Measurements from ENCODE around the gene XRCC6.
"Not testable (repeated sequence)": the region's sequence is repeated elsewhere in the genome, so short reads cannot be mapped to it uniquely, and the experiment has no call there.

The XRCC6 gene

GRCh38 chr22:41682033-41682807 is 61.1 kb downstream of the XRCC6 start:
- peak; percentile 89 for DNase-seq
- H3K4me3 ChIP-seq (ENCODE audit: low read length) = peak overlapping the region; percentile 78
- H3K36me3 ChIP-seq (ENCODE audit: control insufficient read depth, insufficient read depth, low read length) = peaks cover 7% of the 10 kb centered on the region
- no peak overlapping the region for H2BK5ac ChIP-seq (ENCODE audit: low read length)
- H3K79me1 ChIP-seq (ENCODE audit: low read length) = peaks cover 10% of the 10 kb centered on the region
- no peaks in the 10 kb centered on the region for H3K4me1 ChIP-seq (ENCODE audit: control insufficient read depth, low read depth, low read length)
- peak overlapping the region; percentile 72 for H3K9ac ChIP-seq (ENCODE audit: low read length)
- H3K27ac ChIP-seq (ENCODE audit: low read depth, low read length) = no peak overlapping the region
- no peak overlapping the region for H3K18ac ChIP-seq (ENCODE audit: low read length)
- H3K23ac ChIP-seq (ENCODE audit: low read length) = no peak overlapping the region
- H3K4ac ChIP-seq (ENCODE audit: low read depth, low read length) = no peak overlapping the region
- no peak overlapping the region for H4K5ac ChIP-seq (ENCODE audit: low read length)
- no peak overlapping the region for H4K8ac ChIP-seq (ENCODE audit: low read depth, low read length)
- peaks cover 56% of the 10 kb centered on the region for H3K79me2 ChIP-seq (ENCODE audit: control insufficient read depth, insufficient read depth, low read length)
- no peak overlapping the region for H2BK15ac ChIP-seq (replicated peaks; ENCODE audit: low read depth)
- no peak overlapping the region for H2AK5ac ChIP-seq (ENCODE audit: low read length)
- no CpG with 5 or more reads among the region's 50 CpGs for WGBS (ENCODE audit: extremely low coverage, insufficient coverage, low lambda C conversion rate)
- peak overlapping the region; percentile 86 for H3K56ac ChIP-seq (ENCODE audit: low read length)
- H3K27me3 ChIP-seq (ENCODE audit: insufficient read depth, low read length, poor library complexity) = no peaks in the 10 kb centered on the region
- H2BK120ac ChIP-seq (ENCODE audit: low read depth, low read length) = no peak overlapping the region
- H3K4me2 ChIP-seq (ENCODE audit: low read length) = peak overlapping the region; percentile 50

GRCh38 chr22:41683052-41683451 is 62.0 kb downstream of the XRCC6 start:
- Histone ChIP-seq H3K36me3 (ENCODE audit: control insufficient read depth, insufficient read depth, low read length) (peaks cover 7% of the 10 kb centered on the region), H3K4me3 (ENCODE audit: low read length) (no peak overlapping the region), H4K8ac (ENCODE audit: low read depth, low read length) (no peak overlapping the region), H3K79me1 (ENCODE audit: low read length) (peaks cover 10% of the 10 kb centered on the region), H3K27me3 (ENCODE audit: insufficient read depth, low read length, poor library complexity) (no peaks in the 10 kb centered on the region), H3K56ac (ENCODE audit: low read length) (peak overlapping the region; percentile 37), H2AK5ac (ENCODE audit: low read length) (no peak overlapping the region), H3K79me2 (ENCODE audit: control insufficient read depth, insufficient read depth, low read length) (peaks cover 63% of the 10 kb centered on the region), H3K27ac (ENCODE audit: low read depth, low read length) (no peak overlapping the region), H3K18ac (ENCODE audit: low read length) (no peak overlapping the region), H2BK15ac (replicated peaks; ENCODE audit: low read depth) (no peak overlapping the region), H3K9ac (ENCODE audit: low read length) (no peak overlapping the region), H2BK120ac (ENCODE audit: low read depth, low read length) (no peak overlapping the region), H3K4ac (ENCODE audit: low read depth, low read length) (no peak overlapping the region), H3K4me2 (ENCODE audit: low read length) (no peak overlapping the region), H2BK5ac (ENCODE audit: low read length) (no peak overlapping the region), H4K5ac (ENCODE audit: low read length) (no peak overlapping the region), H3K23ac (ENCODE audit: low read length) (no peak overlapping the region), H3K4me1 (ENCODE audit: control insufficient read depth, low read depth, low read length) (no peaks in the 10 kb centered on the region)
- DNase-seq = no peak
- no CpG with 5 or more reads among the region's 9 CpGs for WGBS (ENCODE audit: extremely low coverage, insufficient coverage, low lambda C conversion rate)

GRCh38 chr22:41683616-41684015 is 62.5 kb downstream of the XRCC6 start:
- Histone ChIP-seq H3K4me2 (ENCODE audit: low read length) (no peak overlapping the region), H2BK5ac (ENCODE audit: low read length) (no peak overlapping the region), H2BK120ac (ENCODE audit: low read depth, low read length) (no peak overlapping the region), H3K79me2 (ENCODE audit: control insufficient read depth, insufficient read depth, low read length) (peaks cover 62% of the 10 kb centered on the region), H4K5ac (ENCODE audit: low read length) (no peak overlapping the region), H3K9ac (ENCODE audit: low read length) (no peak overlapping the region), H3K56ac (ENCODE audit: low read length) (no peak overlapping the region), H3K79me1 (ENCODE audit: low read length) (peaks cover 8% of the 10 kb centered on the region), H3K4me3 (ENCODE audit: low read length) (no peak overlapping the region), H2BK15ac (replicated peaks; ENCODE audit: low read depth) (no peak overlapping the region), H2AK5ac (ENCODE audit: low read length) (no peak overlapping the region), H3K4me1 (ENCODE audit: control insufficient read depth, low read depth, low read length) (no peaks in the 10 kb centered on the region), H3K4ac (ENCODE audit: low read depth, low read length) (no peak overlapping the region), H3K18ac (ENCODE audit: low read length) (no peak overlapping the region), H3K23ac (ENCODE audit: low read length) (no peak overlapping the region), H3K27ac (ENCODE audit: low read depth, low read length) (no peak overlapping the region), H3K27me3 (ENCODE audit: insufficient read depth, low read length, poor library complexity) (no peaks in the 10 kb centered on the region), H3K36me3 (ENCODE audit: control insufficient read depth, insufficient read depth, low read length) (peaks cover 2% of the 10 kb centered on the region), H4K8ac (ENCODE audit: low read depth, low read length) (no peak overlapping the region)
- no CpG with 5 or more reads among the region's 3 CpGs for WGBS (ENCODE audit: extremely low coverage, insufficient coverage, low lambda C conversion rate)
- DNase-seq = peak; percentile 19

GRCh38 chr22:41684194-41684593 is 63.1 kb downstream of the XRCC6 start:
- H3K79me2 ChIP-seq (ENCODE audit: control insufficient read depth, insufficient read depth, low read length) = peaks cover 62% of the 10 kb centered on the region

GRCh38 chr22:41686890-41687289 is 65.8 kb downstream of the XRCC6 start:
- not testable (repeated sequence) for H3K4me2 ChIP-seq (ENCODE audit: low read length); H4K5ac ChIP-seq (ENCODE audit: low read length); H3K18ac ChIP-seq (ENCODE audit: low read length); H3K4me3 ChIP-seq (ENCODE audit: low read length); H3K79me1 ChIP-seq (ENCODE audit: low read length); H3K36me3 ChIP-seq (ENCODE audit: control insufficient read depth, insufficient read depth, low read length); H2BK5ac ChIP-seq (ENCODE audit: low read length); H3K23ac ChIP-seq (ENCODE audit: low read length); H4K8ac ChIP-seq (ENCODE audit: low read depth, low read length); H3K27me3 ChIP-seq (ENCODE audit: insufficient read depth, low read length, poor library complexity); H2AK5ac ChIP-seq (ENCODE audit: low read length); H3K27ac ChIP-seq (ENCODE audit: low read depth, low read length); DNase-seq; H3K4me1 ChIP-seq (ENCODE audit: control insufficient read depth, low read depth, low read length); H3K9ac ChIP-seq (ENCODE audit: low read length); H3K56ac ChIP-seq (ENCODE audit: low read length); H2BK15ac ChIP-seq (replicated peaks; ENCODE audit: low read depth); H2BK120ac ChIP-seq (ENCODE audit: low read depth, low read length); H3K4ac ChIP-seq (ENCODE audit: low read depth, low read length)
- H3K79me2 ChIP-seq (ENCODE audit: control insufficient read depth, insufficient read depth, low read length) = peaks cover 45% of the 10 kb centered on the region
- no CpG with 5 or more reads among the region's 11 CpGs for WGBS (ENCODE audit: extremely low coverage, insufficient coverage, low lambda C conversion rate)

More at GRCh38 chr22:41684194-41684593, 63.1 kb downstream of the XRCC6 start:
- Histone ChIP-seq H3K27me3 (ENCODE audit: insufficient read depth, low read length, poor library complexity) (no peaks in the 10 kb centered on the region), H3K4me1 (ENCODE audit: control insufficient read depth, low read depth, low read length) (no peaks in the 10 kb centered on the region), H2BK5ac (ENCODE audit: low read length) (no peak overlapping the region), H3K4ac (ENCODE audit: low read depth, low read length) (no peak overlapping the region), H3K4me2 (ENCODE audit: low read length) (no peak overlapping the region), H2BK120ac (ENCODE audit: low read depth, low read length) (no peak overlapping the region), H4K8ac (ENCODE audit: low read depth, low read length) (no peak overlapping the region), H3K36me3 (ENCODE audit: control insufficient read depth, insufficient read depth, low read length) (peaks cover 2% of the 10 kb centered on the region), H3K79me1 (ENCODE audit: low read length) (peaks cover 7% of the 10 kb centered on the region), H3K9ac (ENCODE audit: low read length) (no peak overlapping the region), H3K18ac (ENCODE audit: low read length) (no peak overlapping the region), H3K56ac (ENCODE audit: low read length) (no peak overlapping the region), H2AK5ac (ENCODE audit: low read length) (no peak overlapping the region), H3K4me3 (ENCODE audit: low read length) (no peak overlapping the region), H3K23ac (ENCODE audit: low read length) (no peak overlapping the region), H4K5ac (ENCODE audit: low read length) (no peak overlapping the region), H3K27ac (ENCODE audit: low read depth, low read length) (no peak overlapping the region), H2BK15ac (replicated peaks; ENCODE audit: low read depth) (no peak overlapping the region)
- no CpG with 5 or more reads among the region's 4 CpGs for WGBS (ENCODE audit: extremely low coverage, insufficient coverage, low lambda C conversion rate)
- DNase-seq = no peak

All from mesendoderm (in vitro differentiated cells).